ENCODE results near the gene MRPS12.

The MRPS12 gene

GRCh38 chr19:38975214-38975860 lies 44.6 kb downstream of the MRPS12 start, which contains the start of gene FBXO17 (continued):
- no peak for TF ChIP-seq HOXC10 (CRISPR knock-in tag; IDR thresholded peaks at IDR 0.05)
- no peak for TF ChIP-seq HOXA7 (CRISPR knock-in tag; IDR thresholded peaks at IDR 0.05; ENCODE audit: borderline replicate concordance)
- peak; percentile 99 for TF ChIP-seq ZNF335 (tag by site-specific recombination; conservative IDR thresholded peaks at IDR 0.05)
- peak; percentile 71 for TF ChIP-seq ZNF610 (tag by site-specific recombination; IDR thresholded peaks at IDR 0.05; ENCODE audit: borderline replicate concordance)
- TF ChIP-seq INSM2 (tag by site-specific recombination; IDR thresholded peaks at IDR 0.05) = no peak
- peak; percentile 98 for TF ChIP-seq ZFHX2 (tag by site-specific recombination; conservative IDR thresholded peaks at IDR 0.05)
- TF ChIP-seq ZSCAN30 (tag by site-specific recombination; IDR thresholded peaks at IDR 0.05) = peak; percentile 93
- no peak for TF ChIP-seq ZNF302 (tag by site-specific recombination; IDR thresholded peaks at IDR 0.05; ENCODE audit: low read depth)
- no peak for TF ChIP-seq ZNF157 (tag by site-specific recombination; IDR thresholded peaks at IDR 0.05)
- TF ChIP-seq ZNF645 (tag by site-specific recombination; IDR thresholded peaks at IDR 0.05) = no peak
- TF ChIP-seq ZNF155 (tag by site-specific recombination; IDR thresholded peaks at IDR 0.05) = no peak
- no peak; the same call in 1 of the 2 replicates for TF ChIP-seq ZNF184 (tag by site-specific recombination; IDR thresholded peaks at IDR 0.05)
- TF ChIP-seq ZNF114 (tag by site-specific recombination; IDR thresholded peaks at IDR 0.05) = no peak
- TF ChIP-seq EGR2 (tag by site-specific recombination; IDR thresholded peaks at IDR 0.05; ENCODE audit: low read depth) = peak; percentile 97
- peak; percentile 89 for TF ChIP-seq SP7 (tag by site-specific recombination; IDR thresholded peaks at IDR 0.05)
- TF ChIP-seq FEZF1 (tag by site-specific recombination; IDR thresholded peaks at IDR 0.05) = no peak
- TF ChIP-seq ZBTB1 (tag by site-specific recombination; IDR thresholded peaks at IDR 0.05) = 0 out of 2 replicates have a peak, but pooled peaks have one; percentile 44
- no peak for TF ChIP-seq TCF7L2 (IDR thresholded peaks at IDR 0.05; ENCODE audit: borderline replicate concordance, low read depth, low read length)
- peak; percentile 97 for TF ChIP-seq ZEB2 (tag by site-specific recombination; IDR thresholded peaks at IDR 0.05)
- TF ChIP-seq SCRT1 (tag by site-specific recombination; IDR thresholded peaks at IDR 0.05; ENCODE audit: borderline replicate concordance) = peak; percentile 97
- TF ChIP-seq ZSCAN18 (tag by site-specific recombination; IDR thresholded peaks at IDR 0.05) = peak; percentile 46; the same call in 1 of the 2 replicates
- TF ChIP-seq ZNF785 (tag by site-specific recombination; IDR thresholded peaks at IDR 0.05) = 0 out of 2 replicates have a peak, but pooled peaks have one; percentile 7
- TF ChIP-seq ZNF518A (tag by site-specific recombination; conservative IDR thresholded peaks at IDR 0.05; ENCODE audit: low read depth) = no peak
- TF ChIP-seq ELK4 (IDR thresholded peaks at IDR 0.05; ENCODE audit: borderline replicate concordance, low read depth, low read length) = no peak
- peak; percentile 97 for TF ChIP-seq ZBTB7A (tag by site-specific recombination; IDR thresholded peaks at IDR 0.05; ENCODE audit: low read depth)
- peak; percentile 85; the same call in 1 of the 2 replicates for TF ChIP-seq ZNF121 (tag by site-specific recombination; IDR thresholded peaks at IDR 0.05)
- peak; percentile 52; the same call in 1 of the 2 replicates for TF ChIP-seq OVOL3 (tag by site-specific recombination; IDR thresholded peaks at IDR 0.05)
- TF ChIP-seq KLF7 (tag by site-specific recombination; IDR thresholded peaks at IDR 0.05; ENCODE audit: borderline replicate concordance) = peak; percentile 99
- no peak for TF ChIP-seq ZNF48 (tag by site-specific recombination; IDR thresholded peaks at IDR 0.05)
- TF ChIP-seq ZNF132 (tag by site-specific recombination; IDR thresholded peaks at IDR 0.05; ENCODE audit: borderline replicate concordance) = no peak
- peak; percentile 99 for TF ChIP-seq KLF16 (tag by site-specific recombination; IDR thresholded peaks at IDR 0.05)

Measured in HEK293 (cell line).